ENCODE results near the gene TRHDE.

DNA sequence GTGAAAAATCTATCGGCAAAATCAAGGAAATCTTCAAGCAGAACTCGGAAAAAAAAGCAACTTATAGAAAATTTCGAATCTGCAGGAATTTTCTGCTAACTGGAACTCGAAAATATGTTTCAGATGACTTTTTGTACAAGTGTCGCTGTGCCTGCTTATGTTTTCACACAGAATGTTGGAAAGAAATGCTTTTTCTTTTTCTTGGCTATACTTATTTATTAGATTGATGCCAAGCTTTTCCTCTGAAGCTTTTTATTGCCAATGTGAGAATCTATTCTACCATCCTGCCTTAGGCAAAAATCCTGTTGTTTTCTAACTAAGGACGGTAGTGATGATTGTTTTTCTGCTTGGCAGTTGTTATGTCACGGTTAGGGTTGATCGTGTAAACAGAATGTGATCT, 65.8 kb downstream of the TRHDE start:
- TF ChIP-seq, protein P1, sequence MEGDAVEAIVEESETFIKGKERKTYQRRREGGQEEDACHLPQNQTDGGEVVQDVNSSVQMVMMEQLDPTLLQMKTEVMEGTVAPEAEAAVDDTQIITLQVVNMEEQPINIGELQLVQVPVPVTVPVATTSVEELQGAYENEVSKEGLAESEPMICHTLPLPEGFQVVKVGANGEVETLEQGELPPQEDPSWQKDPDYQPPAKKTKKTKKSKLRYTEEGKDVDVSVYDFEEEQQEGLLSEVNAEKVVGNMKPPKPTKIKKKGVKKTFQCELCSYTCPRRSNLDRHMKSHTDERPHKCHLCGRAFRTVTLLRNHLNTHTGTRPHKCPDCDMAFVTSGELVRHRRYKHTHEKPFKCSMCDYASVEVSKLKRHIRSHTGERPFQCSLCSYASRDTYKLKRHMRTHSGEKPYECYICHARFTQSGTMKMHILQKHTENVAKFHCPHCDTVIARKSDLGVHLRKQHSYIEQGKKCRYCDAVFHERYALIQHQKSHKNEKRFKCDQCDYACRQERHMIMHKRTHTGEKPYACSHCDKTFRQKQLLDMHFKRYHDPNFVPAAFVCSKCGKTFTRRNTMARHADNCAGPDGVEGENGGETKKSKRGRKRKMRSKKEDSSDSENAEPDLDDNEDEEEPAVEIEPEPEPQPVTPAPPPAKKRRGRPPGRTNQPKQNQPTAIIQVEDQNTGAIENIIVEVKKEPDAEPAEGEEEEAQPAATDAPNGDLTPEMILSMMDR (IDR thresholded peaks at IDR 0.05), result no peak
- no peak for TF ChIP-seq POLR2A (IDR thresholded peaks at IDR 0.05)

All from vagina (tissue), 2 donors.